ENCODE data around the gene YIPF3. TPM values are rescaled to one million over a fixed set of nuclear protein-coding genes. Genes with fewer than 3 reads are reported as not detected.

Gene YIPF3
- total RNA-seq, 1 donor from 2014 or later: 138 TPM

DNA sequence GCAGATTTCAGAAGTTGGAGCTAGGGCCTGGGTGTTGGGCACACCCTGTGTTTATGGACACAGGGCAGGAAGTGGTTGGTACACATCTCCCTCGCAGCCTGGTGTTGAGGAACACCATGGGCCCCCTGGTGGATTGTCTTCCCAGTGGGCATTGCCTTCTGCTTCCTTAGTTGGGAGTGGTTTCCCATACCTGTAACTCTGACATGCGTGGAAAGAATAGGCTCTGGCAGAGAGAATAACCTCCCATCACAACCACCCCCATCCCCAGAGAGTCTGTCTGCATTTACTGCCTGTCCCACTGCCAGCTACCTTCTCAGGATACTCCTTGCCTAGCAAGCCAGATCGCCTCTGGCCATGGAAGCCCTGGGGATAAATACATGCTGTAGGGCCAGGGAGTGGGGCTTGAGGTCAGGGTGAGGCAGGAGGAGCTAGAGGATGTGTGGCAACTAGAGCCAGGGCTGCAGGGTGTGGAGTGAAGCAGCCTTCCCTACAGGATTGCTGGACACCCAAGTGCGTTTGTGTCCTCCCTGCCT lies 21.3 kb downstream of the YIPF3 start:
- H3K9me3 Mint-ChIP-seq (ENCODE audit: unreplicated experiment): no peaks in the 10 kb centered on the region
- DNase-seq (ENCODE audit: low spot score): no peak
- TF ChIP-seq, protein P1, sequence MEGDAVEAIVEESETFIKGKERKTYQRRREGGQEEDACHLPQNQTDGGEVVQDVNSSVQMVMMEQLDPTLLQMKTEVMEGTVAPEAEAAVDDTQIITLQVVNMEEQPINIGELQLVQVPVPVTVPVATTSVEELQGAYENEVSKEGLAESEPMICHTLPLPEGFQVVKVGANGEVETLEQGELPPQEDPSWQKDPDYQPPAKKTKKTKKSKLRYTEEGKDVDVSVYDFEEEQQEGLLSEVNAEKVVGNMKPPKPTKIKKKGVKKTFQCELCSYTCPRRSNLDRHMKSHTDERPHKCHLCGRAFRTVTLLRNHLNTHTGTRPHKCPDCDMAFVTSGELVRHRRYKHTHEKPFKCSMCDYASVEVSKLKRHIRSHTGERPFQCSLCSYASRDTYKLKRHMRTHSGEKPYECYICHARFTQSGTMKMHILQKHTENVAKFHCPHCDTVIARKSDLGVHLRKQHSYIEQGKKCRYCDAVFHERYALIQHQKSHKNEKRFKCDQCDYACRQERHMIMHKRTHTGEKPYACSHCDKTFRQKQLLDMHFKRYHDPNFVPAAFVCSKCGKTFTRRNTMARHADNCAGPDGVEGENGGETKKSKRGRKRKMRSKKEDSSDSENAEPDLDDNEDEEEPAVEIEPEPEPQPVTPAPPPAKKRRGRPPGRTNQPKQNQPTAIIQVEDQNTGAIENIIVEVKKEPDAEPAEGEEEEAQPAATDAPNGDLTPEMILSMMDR (IDR thresholded peaks at IDR 0.05; ENCODE audit: unreplicated experiment): peak; percentile 18
- H3K4me3 Mint-ChIP-seq (ENCODE audit: unreplicated experiment): no peak overlapping the region
- no peak overlapping the region for H3K27ac Mint-ChIP-seq (ENCODE audit: unreplicated experiment)
- H3K27me3 Mint-ChIP-seq (ENCODE audit: unreplicated experiment): peaks cover 9% of the 10 kb centered on the region
- peaks cover 18% of the 10 kb centered on the region for H3K36me3 Mint-ChIP-seq (ENCODE audit: low read depth, unreplicated experiment)
- peaks cover 33% of the 10 kb centered on the region for H3K4me1 Mint-ChIP-seq (ENCODE audit: unreplicated experiment)

DNA sequence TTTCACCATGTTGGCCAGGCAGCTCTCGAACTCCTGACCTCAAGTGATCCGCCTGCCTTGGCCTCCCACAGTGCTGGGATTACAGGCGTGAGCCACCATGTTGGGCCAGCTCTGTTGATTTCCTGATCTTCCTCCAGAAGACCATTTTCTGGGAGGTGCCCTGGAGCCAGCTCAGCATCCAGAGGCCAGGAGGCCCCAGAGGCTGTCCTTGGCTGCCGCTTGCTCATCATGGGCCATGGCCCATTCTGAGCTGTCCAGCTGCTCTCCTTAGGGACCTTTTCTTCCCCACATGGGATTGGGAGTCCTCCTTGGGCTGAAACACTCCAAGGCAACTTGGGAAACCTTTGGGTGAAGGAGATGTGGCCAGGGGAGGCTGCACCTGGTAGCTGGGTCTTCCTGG lies 22.0 kb downstream of the YIPF3 start:
- no peak for DNase-seq (ENCODE audit: low spot score)
- Mint-ChIP-seq H3K36me3 (ENCODE audit: low read depth, unreplicated experiment) (peaks cover 20% of the 10 kb centered on the region), H3K27ac (ENCODE audit: unreplicated experiment) (no peak overlapping the region), H3K4me1 (ENCODE audit: unreplicated experiment) (peaks cover 29% of the 10 kb centered on the region), H3K27me3 (ENCODE audit: unreplicated experiment) (peaks cover 9% of the 10 kb centered on the region), H3K4me3 (ENCODE audit: unreplicated experiment) (no peak overlapping the region), H3K9me3 (ENCODE audit: unreplicated experiment) (no peaks in the 10 kb centered on the region)
- TF ChIP-seq, protein P1 (IDR thresholded peaks at IDR 0.05; ENCODE audit: unreplicated experiment): no peak

DNA sequence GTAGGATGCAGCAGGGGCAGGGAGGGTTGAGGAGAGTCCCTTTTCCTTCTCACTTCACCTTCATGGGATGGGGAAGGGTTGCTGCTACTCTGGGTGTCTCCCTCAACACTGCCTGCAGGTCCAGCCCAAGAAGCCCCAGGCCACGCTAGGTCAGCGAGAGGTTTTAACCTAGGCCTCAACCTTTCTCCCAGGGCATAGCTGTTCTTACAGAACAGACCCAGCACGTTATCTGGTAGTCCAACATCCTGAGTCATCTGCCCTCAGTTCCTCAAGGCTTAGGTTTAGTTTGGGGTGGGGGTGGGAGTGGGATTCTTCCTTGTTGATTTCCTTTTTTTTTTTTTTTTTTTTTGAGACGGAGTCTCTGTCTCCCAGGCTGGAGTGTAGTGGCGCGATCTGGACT lies 22.4 kb downstream of the YIPF3 start:
- TF ChIP-seq, protein P1 (IDR thresholded peaks at IDR 0.05; ENCODE audit: unreplicated experiment): no peak
- peaks cover 24% of the 10 kb centered on the region for H3K4me1 Mint-ChIP-seq (ENCODE audit: unreplicated experiment)
- no peak overlapping the region for H3K27ac Mint-ChIP-seq (ENCODE audit: unreplicated experiment)
- H3K36me3 Mint-ChIP-seq (ENCODE audit: low read depth, unreplicated experiment): peaks cover 17% of the 10 kb centered on the region
- no peak for DNase-seq (ENCODE audit: low spot score)
- H3K4me3 Mint-ChIP-seq (ENCODE audit: unreplicated experiment): no peak overlapping the region
- H3K9me3 Mint-ChIP-seq (ENCODE audit: unreplicated experiment): no peaks in the 10 kb centered on the region
- peaks cover 9% of the 10 kb centered on the region for H3K27me3 Mint-ChIP-seq (ENCODE audit: unreplicated experiment)

DNA sequence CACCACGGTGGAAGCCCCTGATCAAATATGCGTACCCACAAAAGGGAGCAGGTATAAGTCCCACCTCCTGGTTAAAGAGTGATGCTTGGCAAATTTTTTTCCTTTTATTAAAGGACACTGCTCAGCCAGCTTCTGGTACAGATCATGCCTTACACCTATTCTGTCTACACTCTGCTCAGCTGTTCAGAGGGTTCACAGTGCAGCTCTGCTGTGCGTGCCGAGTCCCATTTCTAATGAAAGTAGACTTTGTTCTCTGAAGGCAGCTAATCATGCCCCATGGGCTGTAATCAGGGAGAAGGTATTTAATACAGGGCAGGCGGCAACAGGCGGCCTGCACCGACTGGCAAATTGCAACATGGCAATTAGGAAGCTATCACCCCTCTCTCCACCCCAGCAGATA lies 22.9 kb downstream of the YIPF3 start:
- H3K4me3 Mint-ChIP-seq (ENCODE audit: unreplicated experiment): no peak overlapping the region
- H3K9me3 Mint-ChIP-seq (ENCODE audit: unreplicated experiment): no peaks in the 10 kb centered on the region
- H3K27me3 Mint-ChIP-seq (ENCODE audit: unreplicated experiment): peaks cover 7% of the 10 kb centered on the region
- TF ChIP-seq, protein P1 (IDR thresholded peaks at IDR 0.05; ENCODE audit: unreplicated experiment): no peak
- no peak for DNase-seq (ENCODE audit: low spot score)
- peaks cover 16% of the 10 kb centered on the region for H3K36me3 Mint-ChIP-seq (ENCODE audit: low read depth, unreplicated experiment)
- no peak overlapping the region for H3K27ac Mint-ChIP-seq (ENCODE audit: unreplicated experiment)
- peaks cover 23% of the 10 kb centered on the region for H3K4me1 Mint-ChIP-seq (ENCODE audit: unreplicated experiment)

DNA sequence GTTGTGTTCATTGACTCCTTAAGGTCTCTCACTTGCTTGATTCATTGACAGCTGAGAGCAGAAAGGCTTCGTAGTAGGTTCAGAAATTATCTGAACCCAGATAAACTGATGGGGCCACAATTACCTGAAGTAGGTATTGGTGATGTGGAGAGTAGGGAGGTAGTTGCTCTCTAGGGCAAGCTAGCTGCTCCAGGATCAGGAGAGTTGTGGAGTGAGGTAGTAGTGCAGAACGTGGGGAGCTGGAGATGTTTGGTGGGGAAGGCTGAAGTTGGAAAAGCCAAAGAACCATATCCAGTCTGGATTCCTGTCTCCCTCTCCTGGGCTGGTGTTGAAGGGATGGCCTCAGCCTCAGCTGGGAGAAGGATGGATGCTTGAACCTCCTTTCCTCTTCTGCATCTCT lies 23.5 kb downstream of the YIPF3 start:
- TF ChIP-seq, protein P1 (IDR thresholded peaks at IDR 0.05; ENCODE audit: unreplicated experiment): no peak
- peaks cover 6% of the 10 kb centered on the region for H3K27me3 Mint-ChIP-seq (ENCODE audit: unreplicated experiment)
- DNase-seq (ENCODE audit: low spot score): no peak
- H3K27ac Mint-ChIP-seq (ENCODE audit: unreplicated experiment): no peak overlapping the region
- H3K4me1 Mint-ChIP-seq (ENCODE audit: unreplicated experiment): peaks cover 20% of the 10 kb centered on the region
- no peaks in the 10 kb centered on the region for H3K9me3 Mint-ChIP-seq (ENCODE audit: unreplicated experiment)
- H3K36me3 Mint-ChIP-seq (ENCODE audit: low read depth, unreplicated experiment): peaks cover 16% of the 10 kb centered on the region
- H3K4me3 Mint-ChIP-seq (ENCODE audit: unreplicated experiment): peak overlapping the region; percentile 78

Measured in endothelial cell (in vitro differentiated cells).